Fibroblast of pulmonary artery (primary cell): ENCODE data around the gene ANO6.
A peak's percentile ranks its signal among the peaks of the same experiment; 100 is the strongest.
"Not testable (repeated sequence)": the region's sequence is repeated elsewhere in the genome, so short reads cannot be mapped to it uniquely, and the experiment has no call there.

Source experiments
- DNase-seq: peaks from one replicate; pipeline ENCODE4 v3.0.0-alpha.2; 2010; ENCODE audit warnings: low read depth
- H3K4me3 ChIP-seq: replicated peaks from 2 replicates; pipeline ENCODE4 v1.5.1; 2011; ENCODE audit warnings: low read depth, mild to moderate bottlenecking, control low read depth, low read length, moderate library complexity
- TF ChIP-seq, protein P1 (sequence below): IDR thresholded peaks from 2 replicates; pipeline ENCODE4 v1.5.1; 2011; ENCODE audit warnings: mild to moderate bottlenecking, control low read depth, low read length, inconsistent platforms; ENCODE audit errors: missing control alignments

ANO6 gene

DNA sequence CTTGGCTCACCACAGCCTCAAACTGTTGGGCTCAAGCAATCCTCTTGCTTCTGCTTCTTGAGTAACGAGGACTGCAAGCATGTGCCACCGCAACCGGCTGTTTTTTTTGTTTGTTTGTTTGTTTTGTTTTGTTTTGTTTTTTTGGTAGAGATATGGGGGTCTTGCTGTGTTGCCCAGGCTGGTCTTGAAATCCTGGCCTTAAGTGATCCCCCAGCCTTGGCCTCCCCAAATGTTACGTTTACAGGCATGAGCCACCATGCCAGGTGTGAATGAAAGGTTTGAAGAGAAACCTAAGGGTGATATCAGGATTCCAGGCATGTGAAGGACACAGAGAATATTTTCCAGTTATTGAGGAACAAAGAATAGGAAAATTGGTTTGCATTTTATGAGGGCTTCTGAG, 45.0 kb downstream of the ANO6 start:
- no peak overlapping the region for H3K4me3 ChIP-seq
- DNase-seq = no peak
- TF ChIP-seq, protein P1, sequence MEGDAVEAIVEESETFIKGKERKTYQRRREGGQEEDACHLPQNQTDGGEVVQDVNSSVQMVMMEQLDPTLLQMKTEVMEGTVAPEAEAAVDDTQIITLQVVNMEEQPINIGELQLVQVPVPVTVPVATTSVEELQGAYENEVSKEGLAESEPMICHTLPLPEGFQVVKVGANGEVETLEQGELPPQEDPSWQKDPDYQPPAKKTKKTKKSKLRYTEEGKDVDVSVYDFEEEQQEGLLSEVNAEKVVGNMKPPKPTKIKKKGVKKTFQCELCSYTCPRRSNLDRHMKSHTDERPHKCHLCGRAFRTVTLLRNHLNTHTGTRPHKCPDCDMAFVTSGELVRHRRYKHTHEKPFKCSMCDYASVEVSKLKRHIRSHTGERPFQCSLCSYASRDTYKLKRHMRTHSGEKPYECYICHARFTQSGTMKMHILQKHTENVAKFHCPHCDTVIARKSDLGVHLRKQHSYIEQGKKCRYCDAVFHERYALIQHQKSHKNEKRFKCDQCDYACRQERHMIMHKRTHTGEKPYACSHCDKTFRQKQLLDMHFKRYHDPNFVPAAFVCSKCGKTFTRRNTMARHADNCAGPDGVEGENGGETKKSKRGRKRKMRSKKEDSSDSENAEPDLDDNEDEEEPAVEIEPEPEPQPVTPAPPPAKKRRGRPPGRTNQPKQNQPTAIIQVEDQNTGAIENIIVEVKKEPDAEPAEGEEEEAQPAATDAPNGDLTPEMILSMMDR = no peak

GRCh38 chr12:45262185-45262584, 46.3 kb downstream of the ANO6 start:
- not testable (repeated sequence) for H3K4me3 ChIP-seq

DNA sequence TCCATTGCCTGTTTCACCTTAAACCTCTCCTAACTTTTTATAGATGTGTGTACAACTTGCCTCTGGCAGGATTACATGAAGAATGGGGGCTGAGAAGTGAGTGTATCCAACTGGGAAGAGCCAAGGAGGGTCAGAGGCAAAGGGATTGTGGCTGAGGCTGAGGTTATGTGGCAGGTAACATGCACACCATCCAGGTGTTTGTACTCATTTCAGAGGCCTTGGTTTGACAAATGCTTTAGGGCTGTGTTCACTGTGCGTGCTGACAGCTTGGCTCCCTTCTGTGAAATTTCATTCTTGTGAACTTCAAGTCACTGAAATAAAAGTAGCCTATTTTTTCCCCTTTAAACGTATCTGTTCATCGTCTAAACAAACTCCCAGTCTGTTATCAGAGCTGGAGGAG, 47.7 kb downstream of the ANO6 start:
- TF ChIP-seq, protein P1 = no peak
- DNase-seq = no peak
- H3K4me3 ChIP-seq = no peak overlapping the region

More at GRCh38 chr12:45262185-45262584, 46.3 kb downstream of the ANO6 start:
- DNase-seq = not testable (repeated sequence)

DNA sequence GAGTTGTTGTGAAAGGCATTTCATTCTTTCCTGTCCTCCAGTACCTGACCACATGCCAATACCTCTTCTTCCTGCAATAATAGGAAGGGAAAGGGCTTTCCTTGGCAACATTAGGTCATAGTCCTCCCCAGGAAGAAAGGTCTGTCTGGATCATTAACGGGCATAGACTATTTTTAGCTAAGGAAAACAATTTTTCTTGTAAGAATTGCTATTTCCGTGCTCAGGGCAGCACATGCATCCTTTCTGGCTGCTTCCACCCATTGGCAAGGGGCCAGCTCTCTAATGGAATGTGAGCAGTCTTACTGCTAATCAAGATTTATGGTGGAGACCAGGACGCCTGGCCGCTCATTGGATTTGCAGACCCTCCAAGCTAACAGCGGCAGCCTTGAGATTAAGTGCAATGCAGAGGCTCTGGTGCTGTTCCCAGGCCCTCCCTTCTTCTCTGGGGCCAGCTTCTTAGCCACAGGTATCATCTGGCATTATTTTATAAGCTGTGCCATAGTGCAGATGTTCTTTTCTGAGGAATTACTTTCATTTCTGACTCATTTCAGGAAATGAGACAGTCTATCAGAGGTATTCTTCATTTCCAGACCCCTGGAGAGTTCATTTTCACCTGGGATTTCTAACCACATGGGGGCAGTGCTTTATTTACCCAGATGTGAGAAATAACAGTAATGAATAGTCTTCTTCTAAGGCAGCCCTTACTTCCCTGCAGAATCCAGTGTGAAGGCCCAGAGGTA, 52.9 kb downstream of the ANO6 start:
- TF ChIP-seq, protein P1 = peak; percentile 58
- H3K4me3 ChIP-seq = peak overlapping the region; percentile 36
- DNase-seq = peak; percentile 94

GRCh38 chr12:45269412-45269751, 53.5 kb downstream of the ANO6 start:
- DNase-seq = no peak
- H3K4me3 ChIP-seq = no peak overlapping the region
- TF ChIP-seq, protein P1 = no peak

- no peak overlapping the region for H3K4me3 ChIP-seq
- DNase-seq = no peak
- TF ChIP-seq, protein P1 = no peak
Observed at GRCh38 chr12:45270951-45271350, 55.1 kb downstream of the ANO6 start.

GRCh38 chr12:45273717-45274271, 57.9 kb downstream of the ANO6 start:
- no peak overlapping the region for H3K4me3 ChIP-seq
- peak; percentile 97 for DNase-seq
- TF ChIP-seq, protein P1 = no peak
